Stimulated activated CD4-positive, alpha-beta T cell treated with anti-CD3 and anti-CD28 coated beads, Interleukin-4, amount 100 ng/mL, for 4 hours (primary cell): Measurements from ENCODE around the gene CYP4B1.
"Not testable (repeated sequence)": the region's sequence is repeated elsewhere in the genome, so short reads cannot be mapped to it uniquely, and the experiment has no call there.

Source experiments
- DNase-seq, 2 experiments: peaks; one replicate each; pipeline ENCODE4 v3.0.0-alpha.2; 2020

Gene CYP4B1

GRCh38 chr1:46798810-46799209 lies at the start of gene CYP4B1:
Gene CYP4B1 (plus strand): TSS chr1:46799046. CDS start chr1:46799082, 36 bp downstream.
- DNase-seq, result no peak

- DNase-seq, result no peak
Observed at GRCh38 chr1:46749404-46749803, 49.4 kb upstream of the CYP4B1 start.

GRCh38 chr1:46749921-46750404 lies 48.9 kb upstream of the CYP4B1 start:
- DNase-seq, result no peak

- DNase-seq, result no peak
Observed at GRCh38 chr1:46753985-46754384, 44.9 kb upstream of the CYP4B1 start.

GRCh38 chr1:46754707-46755106 lies 44.1 kb upstream of the CYP4B1 start:
- DNase-seq, result not testable (repeated sequence)

- DNase-seq, result no peak
Observed at GRCh38 chr1:46755121-46755520, 43.7 kb upstream of the CYP4B1 start.

- no peak for DNase-seq
Observed at GRCh38 chr1:46757247-46757955, 41.4 kb upstream of the CYP4B1 start.

- DNase-seq, result no peak
Observed at GRCh38 chr1:46757956-46758528, 40.8 kb upstream of the CYP4B1 start.

- DNase-seq, result no peak
Observed at GRCh38 chr1:46760558-46761166, 38.2 kb upstream of the CYP4B1 start.

- DNase-seq, result no peak
Observed at GRCh38 chr1:46761740-46762139, 37.1 kb upstream of the CYP4B1 start.

- no peak for DNase-seq
Observed at GRCh38 chr1:46764402-46764801, 34.4 kb upstream of the CYP4B1 start.

GRCh38 chr1:46767649-46768282 lies 31.1 kb upstream of the CYP4B1 start:
- no peak for DNase-seq

- no peak for DNase-seq
Observed at GRCh38 chr1:46768445-46768844, 30.4 kb upstream of the CYP4B1 start.

GRCh38 chr1:46769028-46769740 lies 29.7 kb upstream of the CYP4B1 start:
- DNase-seq, result no peak

GRCh38 chr1:46770541-46770940 lies 28.3 kb upstream of the CYP4B1 start:
- DNase-seq, result no peak

GRCh38 chr1:46772571-46772970 lies 26.3 kb upstream of the CYP4B1 start:
- no peak for DNase-seq

GRCh38 chr1:46774297-46774696 lies 24.5 kb upstream of the CYP4B1 start:
- no peak for DNase-seq

GRCh38 chr1:46778456-46778855 lies 20.4 kb upstream of the CYP4B1 start:
- not testable (repeated sequence) for DNase-seq

GRCh38 chr1:46784666-46785065 lies 14.2 kb upstream of the CYP4B1 start:
- no peak for DNase-seq

- not testable (repeated sequence) for DNase-seq
Observed at GRCh38 chr1:46788634-46789033, 10.2 kb upstream of the CYP4B1 start.

- DNase-seq, result no peak
Observed at GRCh38 chr1:46790446-46791101, 8.3 kb upstream of the CYP4B1 start.

- DNase-seq, result no peak
Observed at GRCh38 chr1:46793126-46793525, 5.7 kb upstream of the CYP4B1 start.
